A549 (cell line): Measurements from ENCODE around the gene SMARCB1. TPM values are rescaled to one million over a fixed set of nuclear protein-coding genes. Genes with fewer than 3 reads are reported as not detected.

ENCODE experiments used
- ATAC-seq, 2 experiments: fragments of 200-7000 bp in 1 of 2; fragments of >200 bp in 1 of 2; cut with Nextera tagmentation in 1 of 2; cut with Tn5 transposase in 1 of 2; 3 replicates each; pipeline versions ENCODE4 v1.8.0 to v1.9.1; 2018 to 2020; ENCODE audit warnings: mild to moderate bottlenecking in 1 of 2, moderate library complexity in 1 of 2
- CTCF ChIA-PET: fragments of 300-600 bp; sonication (Branson Sonifier 250); formaldehyde crosslinking; extraction: SDS; loops from one replicate; lab custom pipeline; 2021; ENCODE audit warnings: antibody characterized with exemption, inconsistent platforms; lab: Yijun Ruan, JAX
- POLR2A ChIA-PET: fragments of 350-600 bp; formaldehyde crosslinking; extraction: SDS; loops from one replicate; lab custom pipeline; 2021; ENCODE audit warnings: antibody characterized with exemption, inconsistent platforms; lab: Yijun Ruan, JAX
- DNase-seq, 2 experiments: peaks; one replicate each; pipeline versions ENCODE4 v3.0.0 to v3.0.0-alpha.2; 2011 to 2016; ENCODE audit warnings: low read depth in 1 of 2, low spot score in 1 of 2
- FAIRE-seq: peaks from 2 replicates; lab custom pipeline; 2011; peaks lifted over from hg19 to GRCh38; lab: Jason Lieb, UNC
- H3K27ac ChIP-seq, 2 experiments: fragments of >200 bp; sonication (Bioruptor Twin); formaldehyde crosslinking; 3 replicates each; pipeline ENCODE4 v1.5.1; 2016 to 2017
- H3K4me1 ChIP-seq: fragments of >200 bp; sonication (Bioruptor Twin); formaldehyde crosslinking; 3 replicates; pipeline ENCODE4 v1.6.1; 2016
- H3K4me2 ChIP-seq: fragments of >200 bp; sonication (Bioruptor Twin); formaldehyde crosslinking; 3 replicates; pipeline ENCODE4 v1.6.1; 2016
- H3K4me3 ChIP-seq: fragments of >200 bp; sonication (Bioruptor Twin); formaldehyde crosslinking; 3 replicates; pipeline ENCODE4 v1.5.1; 2016
- H3K9me3 ChIP-seq: fragments of >200 bp; sonication (Bioruptor Twin); formaldehyde crosslinking; 3 replicates; pipeline ENCODE4 v1.6.1; 2016
- CBX2 ChIP-seq: fragments of 200-600 bp; sonication (generic); IDR thresholded peaks from 2 replicates; pipeline ENCODE4 v1.6.1; 2016; ENCODE audit warnings: low read depth, mild to moderate bottlenecking, borderline replicate concordance
- EHF ChIP-seq: fragments of 250-450 bp; sonication (Bioruptor Pico); IDR thresholded peaks from 2 replicates; pipeline ENCODE4 v1.5.0; 2020; ENCODE audit warnings: mild to moderate bottlenecking
- GATA3 ChIP-seq: IDR thresholded peaks from 2 replicates; pipeline ENCODE4 v1.6.1; 2012; ENCODE audit warnings: borderline replicate concordance
- HDAC2 ChIP-seq: fragments of 200-600 bp; sonication (generic); IDR thresholded peaks from 2 replicates; pipeline ENCODE4 v1.6.1; 2016
- HEYL ChIP-seq: fragments of 250-450 bp; sonication (Bioruptor Pico); IDR thresholded peaks from 2 replicates; pipeline ENCODE4 v1.8.0; 2021; ENCODE audit warnings: mild to moderate bottlenecking, moderate library complexity
- JUNB ChIP-seq: fragments of >200 bp; sonication (Bioruptor Twin); formaldehyde crosslinking; IDR thresholded peaks from 2 replicates; pipeline ENCODE4 v1.6.1; 2016
- KDM1A ChIP-seq: fragments of 200-600 bp; sonication (generic); IDR thresholded peaks from 2 replicates; pipeline ENCODE4 v1.6.1; 2016; ENCODE audit warnings: low read depth, mild to moderate bottlenecking
- MAFK ChIP-seq: fragments of 450-650 bp; IDR thresholded peaks from 2 replicates; pipeline ENCODE4 v1.6.1; 2014; ENCODE audit not compliant: partially characterized antibody
- NR3C1 ChIP-seq: fragments of >200 bp; sonication (Bioruptor Twin); formaldehyde crosslinking; IDR thresholded peaks from 3 replicates; pipeline ENCODE4 v1.6.1; 2017
- POLR2AphosphoS2 ChIP-seq: conservative IDR thresholded peaks from 2 replicates; pipeline ENCODE4 v1.6.1; 2012; ENCODE audit warnings: low read length, improper control_type of control experiment, inconsistent platforms
- RCOR1 ChIP-seq: fragments of 150-350 bp; IDR thresholded peaks from 2 replicates; pipeline ENCODE4 v1.6.1; 2014; ENCODE audit warnings: antibody characterized with exemption, low read length, low read depth
- SREBF2 ChIP-seq: fragments of 450-650 bp; IDR thresholded peaks from 2 replicates; pipeline ENCODE4 v1.6.1; 2014; ENCODE audit warnings: mild to moderate bottlenecking, moderate library complexity
- TFCP2L1 ChIP-seq: fragments of 250-450 bp; sonication (Bioruptor Pico); IDR thresholded peaks from 2 replicates; pipeline ENCODE4 v1.5.0; 2021; ENCODE audit warnings: mild to moderate bottlenecking
- WGBS: methylation state at CpG from one replicate; pipeline ENCODE4 v1.1.6; 2017; ENCODE audit errors: missing lambda C conversion rate; 5-methylcytosine and 5-hydroxymethylcytosine counted together
- polyA plus RNA-seq, 4 experiments: library from polyadenylated mRNA; depleted of rRNA in 3 of 4; stranded (reverse); fragments of >200 nt; fragmentation: RNase III in 1 of 4; extraction: RNeasy Plus Mini Kit Qiagen cat#74134 plus additional on column Dnase treatment in 1 of 4; gene quantifications; 2 replicates in 3 of 4; 3 replicates in 1 of 4; pipeline ENCODE4 v1.2.3, GENCODE V29; 2011 to 2017
- TF ChIP-seq, protein P1 (sequence below): fragments of 200-600 bp; sonication (generic); IDR thresholded peaks from 2 replicates; pipeline ENCODE4 v1.6.1; 2016; ENCODE audit warnings: antibody characterized with exemption, mild to moderate bottlenecking, moderate library complexity

SMARCB1 gene
- polyA plus RNA-seq, 2 of the 4 experiments (the other 2 are of a cell fraction) = 65.6 to 133 TPM

DNA sequence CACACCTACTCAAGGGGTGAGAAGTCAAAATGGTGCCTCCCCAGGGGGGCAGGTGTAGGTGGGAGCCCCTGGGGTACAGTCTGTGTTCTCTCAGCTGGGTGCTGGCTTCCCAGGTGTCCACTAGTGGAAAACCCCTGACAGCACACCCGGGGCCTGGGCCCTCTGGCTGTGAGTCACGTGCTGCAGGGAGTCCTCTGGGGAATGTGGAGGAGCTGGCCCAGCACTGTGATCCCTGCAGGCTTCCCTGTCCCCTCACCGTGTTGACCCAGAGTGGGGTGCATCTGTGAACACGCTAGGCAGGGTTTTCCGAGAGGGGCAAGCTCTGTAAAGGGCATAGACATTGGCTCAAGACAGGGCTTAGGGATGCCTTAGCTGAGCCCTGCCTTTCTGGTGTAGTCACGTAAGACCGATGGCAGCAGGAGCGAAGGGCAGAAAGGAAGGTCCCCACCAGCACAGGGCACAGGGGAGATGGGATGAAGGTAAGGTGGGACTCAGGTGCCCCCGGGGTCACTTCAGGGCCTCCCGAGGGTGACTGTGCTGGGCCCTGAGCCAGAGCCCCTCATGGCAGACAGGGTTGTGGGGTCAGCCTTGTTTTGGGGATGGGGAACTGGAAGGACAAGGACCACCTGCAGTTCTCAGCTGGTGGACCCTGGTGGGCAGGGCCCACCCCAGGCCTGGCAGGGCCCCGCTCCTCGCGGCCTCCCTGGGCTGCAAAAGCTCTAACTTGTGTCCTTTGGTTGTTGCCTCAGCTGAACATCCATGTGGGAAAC is 37.9 kb downstream of the SMARCB1 start:
- Histone ChIP-seq H3K9me3 (no peaks in the 10 kb centered on the region), H3K4me3 (no peak overlapping the region), H3K27ac (no peak overlapping the region), H3K4me1 (no peaks in the 10 kb centered on the region), H3K4me2 (no peak overlapping the region)
- CTCF ChIA-PET = interaction anchor here (2.6 to 4.4 kb wide), 2 partner anchors 24 to 57 kb away, joined by 12 to 21 read pairs; partner anchors contain the start of gene CHCHD10
- ATAC-seq = no peak
- no peak for FAIRE-seq
- 86% methylated on average over 4 of the region's 13 CpGs for WGBS
- no peak for TF ChIP-seq SREBF2
- POLR2A ChIA-PET = no interaction called here
- no peak for DNase-seq

GRCh38 chr22:23825246-23825905 is 38.6 kb downstream of the SMARCB1 start:
- CTCF ChIA-PET = interaction anchor here (1.2 to 4.4 kb wide), 3 partner anchors 23 to 57 kb away, joined by 5 to 21 read pairs (median 12); partner anchors contain the start of gene CHCHD10
- ATAC-seq = no peak
- peak overlapping the region; percentile 35 to 37; a peak in 3 of 6 replicates for H3K27ac ChIP-seq

GRCh38 chr22:23826510-23827350 is 40.0 kb downstream of the SMARCB1 start:
- H3K4me2 ChIP-seq = no peak overlapping the region
- no peak for ATAC-seq
- no peak for DNase-seq
- WGBS = 93% methylated on average over 11 of the region's 15 CpGs
- ChIA-PET CTCF (interaction anchor here (0.6 to 4.4 kb wide), 5 partner anchors 13 to 1023 kb away, joined by 3 to 21 read pairs (median 4); partner anchors contain the start of gene ZNF70), POLR2A (no interaction called here)
- no peak overlapping the region for H3K4me3 ChIP-seq
- H3K9me3 ChIP-seq = no peaks in the 10 kb centered on the region
- no peak for TF ChIP-seq GATA3
- no peak for TF ChIP-seq TFCP2L1 (CRISPR knock-in tag)
- TF ChIP-seq RCOR1 = no peak
- TF ChIP-seq KDM1A = no peak
- TF ChIP-seq HDAC2 = no peak
- TF ChIP-seq MAFK = no peak
- TF ChIP-seq POLR2AphosphoS2 = no peak
- TF ChIP-seq NR3C1 = no peak
- no peak for TF ChIP-seq EHF (CRISPR knock-in tag)
- no peaks in the 10 kb centered on the region for H3K4me1 ChIP-seq
- no peak for FAIRE-seq
- H3K27ac ChIP-seq = 0 out of 6 replicates have a peak overlapping the region, but pooled peaks of 1 of the 2 experiments have one; percentile 37

More at GRCh38 chr22:23825246-23825905, 38.6 kb downstream of the SMARCB1 start:
- FAIRE-seq (no peak), DNase-seq (no peak)
- TF ChIP-seq, protein P1, sequence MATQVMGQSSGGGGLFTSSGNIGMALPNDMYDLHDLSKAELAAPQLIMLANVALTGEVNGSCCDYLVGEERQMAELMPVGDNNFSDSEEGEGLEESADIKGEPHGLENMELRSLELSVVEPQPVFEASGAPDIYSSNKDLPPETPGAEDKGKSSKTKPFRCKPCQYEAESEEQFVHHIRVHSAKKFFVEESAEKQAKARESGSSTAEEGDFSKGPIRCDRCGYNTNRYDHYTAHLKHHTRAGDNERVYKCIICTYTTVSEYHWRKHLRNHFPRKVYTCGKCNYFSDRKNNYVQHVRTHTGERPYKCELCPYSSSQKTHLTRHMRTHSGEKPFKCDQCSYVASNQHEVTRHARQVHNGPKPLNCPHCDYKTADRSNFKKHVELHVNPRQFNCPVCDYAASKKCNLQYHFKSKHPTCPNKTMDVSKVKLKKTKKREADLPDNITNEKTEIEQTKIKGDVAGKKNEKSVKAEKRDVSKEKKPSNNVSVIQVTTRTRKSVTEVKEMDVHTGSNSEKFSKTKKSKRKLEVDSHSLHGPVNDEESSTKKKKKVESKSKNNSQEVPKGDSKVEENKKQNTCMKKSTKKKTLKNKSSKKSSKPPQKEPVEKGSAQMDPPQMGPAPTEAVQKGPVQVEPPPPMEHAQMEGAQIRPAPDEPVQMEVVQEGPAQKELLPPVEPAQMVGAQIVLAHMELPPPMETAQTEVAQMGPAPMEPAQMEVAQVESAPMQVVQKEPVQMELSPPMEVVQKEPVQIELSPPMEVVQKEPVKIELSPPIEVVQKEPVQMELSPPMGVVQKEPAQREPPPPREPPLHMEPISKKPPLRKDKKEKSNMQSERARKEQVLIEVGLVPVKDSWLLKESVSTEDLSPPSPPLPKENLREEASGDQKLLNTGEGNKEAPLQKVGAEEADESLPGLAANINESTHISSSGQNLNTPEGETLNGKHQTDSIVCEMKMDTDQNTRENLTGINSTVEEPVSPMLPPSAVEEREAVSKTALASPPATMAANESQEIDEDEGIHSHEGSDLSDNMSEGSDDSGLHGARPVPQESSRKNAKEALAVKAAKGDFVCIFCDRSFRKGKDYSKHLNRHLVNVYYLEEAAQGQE = no peak
- no peak for TF ChIP-seq CBX2
- TF ChIP-seq EHF (CRISPR knock-in tag) = no peak
- no peak for TF ChIP-seq JUNB
- no peak for TF ChIP-seq HEYL (CRISPR knock-in tag)
- Histone ChIP-seq H3K4me2 (no peak overlapping the region), H3K4me1 (no peaks in the 10 kb centered on the region), H3K9me3 (no peaks in the 10 kb centered on the region), H3K4me3 (no peak overlapping the region)
- 90% methylated on average over 12 of the region's 12 CpGs for WGBS
- POLR2A ChIA-PET = no interaction called here
